Ammon's horn (tissue), 1 donor: ENCODE results near the gene COL23A1.

Experiments
- DNase-seq: peaks from one replicate; pipeline ENCODE4 v3.0.0-alpha.2; 2016; ENCODE audit warnings: low spot score

COL23A1 gene

GRCh38 chr5:178531786-178532185, 58.4 kb downstream of the COL23A1 start:
- no peak for DNase-seq

DNA sequence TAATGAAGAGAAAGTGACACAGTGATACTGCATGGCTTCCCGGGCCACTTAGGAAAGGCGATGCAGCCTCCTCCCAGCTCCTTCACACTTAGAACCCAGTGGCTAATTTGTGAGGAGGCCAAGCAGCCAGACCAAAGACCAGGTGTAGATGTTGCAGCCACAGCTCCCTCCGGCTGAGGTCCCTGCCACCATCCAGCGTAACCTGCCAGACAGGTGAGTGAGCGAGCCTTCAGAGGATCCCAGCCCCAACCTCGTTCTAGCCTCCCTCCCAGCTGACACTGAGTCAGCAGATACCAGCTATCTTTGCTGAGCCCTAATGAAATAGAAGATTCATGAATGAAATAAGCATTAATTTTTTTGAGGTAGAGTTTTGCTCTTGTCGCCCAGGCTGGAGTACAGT, 59.7 kb downstream of the COL23A1 start:
- DNase-seq = no peak

DNA sequence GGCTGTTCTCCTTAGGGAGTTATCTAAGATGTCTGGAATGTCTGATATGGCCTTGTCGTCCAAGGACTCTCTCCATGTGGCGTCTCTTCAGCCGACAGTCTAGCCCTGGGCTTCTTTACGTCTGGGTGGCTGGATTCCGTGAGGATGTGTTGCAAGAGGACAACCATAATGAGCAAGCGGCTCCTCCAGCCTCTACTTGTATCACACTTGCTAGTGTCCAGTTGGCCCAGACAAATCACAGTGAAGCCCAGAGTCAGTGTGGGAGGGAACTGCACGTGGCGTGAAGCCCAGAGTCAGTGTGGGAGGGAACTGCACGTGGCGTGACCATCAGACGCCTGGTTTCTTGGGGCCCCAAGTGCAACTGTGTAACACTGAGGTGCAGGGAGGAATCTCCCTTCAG, 61.1 kb downstream of the COL23A1 start:
- DNase-seq = no peak

- no peak for DNase-seq
Measured at GRCh38 chr5:178527458-178528307, 62.5 kb downstream of the COL23A1 start.

DNA sequence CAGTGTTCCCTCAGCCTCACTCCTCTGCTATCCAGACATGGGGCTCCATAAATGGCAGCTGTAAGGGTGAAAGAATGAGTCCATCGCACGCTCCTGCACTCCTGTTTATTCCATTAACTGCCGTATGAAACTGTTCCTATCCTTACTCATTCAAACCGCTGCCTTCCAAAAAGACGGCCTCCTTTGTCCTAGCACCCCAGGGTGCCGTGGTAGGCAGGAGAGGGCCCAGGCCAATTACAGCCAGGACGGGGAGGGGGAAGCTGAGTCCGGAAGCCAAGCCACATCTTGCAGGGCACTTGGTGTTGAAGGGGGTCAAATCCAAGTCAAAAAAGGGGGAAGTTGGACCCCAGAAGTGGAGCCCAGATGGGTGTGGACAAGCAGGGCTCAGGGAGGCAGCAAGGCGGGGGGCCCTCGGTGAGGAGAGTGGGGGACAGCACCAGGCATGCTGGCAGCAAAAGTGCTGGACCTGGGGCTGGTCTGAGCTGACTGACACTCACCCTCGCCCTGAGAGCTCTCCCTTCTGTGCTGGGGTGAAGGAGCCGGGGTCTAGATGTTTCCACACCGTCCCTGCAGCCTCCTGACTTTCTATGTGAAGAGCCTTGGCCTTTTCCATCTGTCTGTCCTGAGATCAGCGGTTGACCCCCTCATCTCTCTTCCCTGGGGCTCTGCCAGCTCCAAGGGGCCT, 63.3 kb downstream of the COL23A1 start:
- no peak for DNase-seq

- DNase-seq = no peak
Measured at GRCh38 chr5:178525906-178526732, 64.1 kb downstream of the COL23A1 start.

DNA sequence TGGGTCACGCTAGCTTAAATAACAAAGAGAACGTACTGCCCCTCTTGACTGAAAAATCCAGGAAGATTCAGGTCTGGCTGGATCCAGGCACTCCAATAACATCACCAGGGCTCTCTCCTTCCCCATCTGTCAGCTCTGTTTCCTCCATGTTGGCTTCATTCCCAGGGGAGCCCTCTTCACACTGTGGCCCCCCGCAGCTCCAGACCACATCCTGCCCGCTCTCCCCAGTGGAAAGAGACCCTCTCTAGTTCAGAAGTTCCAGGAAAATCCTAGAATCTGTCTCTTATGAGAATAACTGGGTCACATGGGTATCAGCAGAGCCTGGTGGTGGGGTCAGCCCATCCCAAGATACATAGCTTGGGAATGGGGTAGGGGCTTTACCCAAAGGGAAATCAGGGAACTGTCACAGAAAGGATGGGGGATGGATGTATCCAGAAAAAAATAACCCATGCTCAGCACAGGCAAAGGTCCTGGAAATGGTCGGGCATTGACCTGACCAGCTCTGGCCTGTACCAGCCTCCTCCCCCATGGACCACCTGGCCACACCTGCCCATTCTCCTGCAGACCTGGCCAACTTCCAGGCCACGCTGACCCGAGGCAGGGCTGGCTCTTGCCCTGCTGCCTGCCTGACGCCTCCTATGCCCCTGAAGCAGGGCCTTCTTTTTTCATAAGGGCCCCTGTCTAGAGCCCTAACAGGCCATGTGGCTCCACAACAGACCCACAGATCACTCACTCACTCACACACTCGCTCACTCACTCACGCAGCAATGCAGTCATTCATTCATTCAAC, 65.9 kb downstream of the COL23A1 start:
- DNase-seq = no peak

GRCh38 chr5:178522361-178522760, 67.8 kb downstream of the COL23A1 start:
- DNase-seq = no peak

- DNase-seq = no peak
Measured at GRCh38 chr5:178520851-178521250, 69.3 kb downstream of the COL23A1 start.

GRCh38 chr5:178519804-178520203, 70.4 kb downstream of the COL23A1 start:
- no peak for DNase-seq

DNA sequence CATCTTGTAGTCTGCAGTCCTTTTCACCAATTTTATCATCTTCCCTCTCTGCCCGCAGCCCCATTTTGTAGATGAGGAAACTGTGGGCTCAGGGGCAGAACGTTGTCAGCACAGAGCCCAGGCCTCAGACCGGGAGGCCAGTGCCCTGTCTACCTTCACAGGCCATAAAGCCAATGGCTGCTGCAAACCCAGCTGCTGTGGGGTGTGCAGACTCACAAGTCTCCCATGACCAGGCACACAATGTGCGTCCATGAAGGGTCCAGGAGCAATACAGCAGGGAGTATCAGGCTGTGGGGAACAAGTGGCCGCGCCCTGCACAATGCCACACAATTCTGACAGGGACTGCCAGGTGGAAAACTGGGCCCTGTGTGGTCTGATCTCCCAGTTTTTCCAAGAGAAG, 71.0 kb downstream of the COL23A1 start:
- no peak for DNase-seq

GRCh38 chr5:178516504-178517235, 73.5 kb downstream of the COL23A1 start:
- no peak for DNase-seq

DNA sequence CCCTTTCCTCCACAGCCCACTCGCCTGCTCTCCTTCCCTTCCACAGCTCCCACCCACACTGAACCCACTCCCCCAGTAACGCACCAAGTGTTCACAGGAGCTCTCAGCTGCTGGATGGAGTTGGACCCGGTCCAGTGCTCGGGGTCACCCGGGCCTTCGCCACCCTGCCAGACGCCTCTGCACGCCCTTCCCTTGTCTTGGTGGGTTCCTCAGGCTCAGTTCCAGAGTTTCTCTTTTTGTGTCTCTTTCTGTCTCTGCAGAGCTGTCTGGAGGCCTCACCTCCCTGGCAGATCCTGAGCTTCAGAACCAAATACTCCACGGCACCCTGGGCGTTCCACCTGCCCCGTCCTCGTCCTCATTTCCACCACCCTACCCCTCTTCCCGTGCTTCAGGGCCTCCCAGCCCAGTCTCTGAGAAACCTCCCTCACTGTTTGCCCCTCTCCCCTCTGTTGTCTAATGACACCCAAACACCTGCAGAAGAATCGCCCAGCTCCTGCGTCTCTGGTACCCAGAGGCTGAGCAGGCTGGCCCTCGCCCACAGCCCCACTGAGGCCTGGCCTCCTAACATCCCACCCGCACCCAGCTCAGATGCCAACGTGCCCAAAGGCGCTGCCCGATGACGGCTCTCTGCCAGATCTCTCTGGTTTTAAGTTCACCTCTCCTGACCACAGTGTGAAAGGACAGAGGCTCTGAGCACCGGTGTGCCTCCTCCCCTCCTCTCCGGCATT, 74.3 kb downstream of the COL23A1 start:
- no peak for DNase-seq

GRCh38 chr5:178514851-178515418, 75.3 kb downstream of the COL23A1 start:
- DNase-seq = no peak

- no peak for DNase-seq
Measured at GRCh38 chr5:178511172-178511571, 79.0 kb downstream of the COL23A1 start.

- no peak for DNase-seq
Measured at GRCh38 chr5:178509491-178510057, 80.6 kb downstream of the COL23A1 start.

DNA sequence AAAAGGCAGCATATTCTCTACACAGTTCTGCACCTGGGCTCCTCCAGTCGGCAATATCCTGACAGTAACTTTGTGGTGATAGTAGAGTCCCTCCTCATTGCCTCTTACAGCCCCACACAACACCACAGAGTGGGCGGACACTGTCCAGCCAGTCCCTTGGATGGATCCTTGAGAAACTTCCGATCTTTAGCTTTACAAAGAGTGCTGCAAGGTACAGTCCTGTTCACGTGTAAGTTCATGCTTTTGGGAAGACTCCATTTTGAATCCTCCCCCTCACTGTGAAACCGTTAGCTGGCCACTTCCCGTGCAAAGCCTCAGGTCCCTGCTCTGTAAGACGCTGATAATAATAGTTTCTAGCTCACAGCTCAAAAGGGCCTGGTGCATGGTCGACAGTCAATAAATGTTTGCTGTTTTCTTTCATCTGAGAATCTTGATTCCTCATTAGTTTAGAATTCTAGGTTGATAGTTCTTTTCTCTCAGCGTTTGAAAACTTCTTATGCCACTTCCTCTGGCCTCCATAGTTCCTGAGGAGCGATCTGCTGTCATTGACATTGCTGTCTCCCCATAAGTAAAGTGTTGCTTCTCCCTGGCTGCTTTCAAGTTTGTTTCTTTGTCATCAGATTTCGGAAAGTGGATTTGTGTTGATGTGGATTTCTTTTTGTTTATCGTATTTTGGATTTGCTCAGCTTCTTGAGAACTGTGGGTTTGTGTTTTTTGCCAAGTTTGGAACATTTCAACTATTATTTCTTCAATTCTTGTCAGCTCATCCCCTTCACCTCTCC, 82.9 kb downstream of the COL23A1 start:
- DNase-seq = no peak

- DNase-seq = no peak
Measured at GRCh38 chr5:178505639-178506407, 84.4 kb downstream of the COL23A1 start.
